DOHH2 (cell line): ENCODE measurements around the gene DNA2.

ENCODE experiments used
- EZH2phosphoT487 ChIP-seq: fragments of 200-600 bp; sonication (generic); IDR thresholded peaks from 2 replicates; pipeline ENCODE4 v1.6.1; 2017; ENCODE audit warnings: borderline replicate concordance, mild to moderate bottlenecking, antibody characterized with exemption, low read length, moderate library complexity, mixed read lengths
- TF ChIP-seq, protein P1 (sequence below): fragments of 200-600 bp; sonication (generic); IDR thresholded peaks from one replicate; pipeline ENCODE4 v1.5.1; 2014; ENCODE audit warnings: antibody characterized with exemption, mild to moderate bottlenecking, low read depth, low read length; ENCODE audit not compliant: poor library complexity, severe bottlenecking

DNA sequence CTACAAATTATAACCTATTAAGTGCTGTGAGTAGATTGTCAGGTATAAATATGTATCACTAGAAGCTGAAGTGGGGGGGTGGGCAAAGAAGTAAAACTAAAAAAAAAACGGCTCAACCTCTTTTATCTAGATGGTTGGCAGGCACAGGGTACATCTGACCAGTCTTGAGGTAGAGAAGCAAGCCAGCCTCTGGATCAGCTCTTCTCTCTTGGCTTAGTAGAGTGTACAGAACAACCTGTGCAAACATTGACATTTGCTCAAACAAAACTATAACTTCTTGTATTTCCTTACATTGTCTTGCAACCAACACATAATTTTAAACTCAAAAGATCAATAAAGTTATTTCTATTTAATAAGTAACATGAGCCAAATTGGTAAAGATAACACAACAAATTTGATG lies 25.6 kb downstream of the DNA2 start:
- TF ChIP-seq, protein P1, sequence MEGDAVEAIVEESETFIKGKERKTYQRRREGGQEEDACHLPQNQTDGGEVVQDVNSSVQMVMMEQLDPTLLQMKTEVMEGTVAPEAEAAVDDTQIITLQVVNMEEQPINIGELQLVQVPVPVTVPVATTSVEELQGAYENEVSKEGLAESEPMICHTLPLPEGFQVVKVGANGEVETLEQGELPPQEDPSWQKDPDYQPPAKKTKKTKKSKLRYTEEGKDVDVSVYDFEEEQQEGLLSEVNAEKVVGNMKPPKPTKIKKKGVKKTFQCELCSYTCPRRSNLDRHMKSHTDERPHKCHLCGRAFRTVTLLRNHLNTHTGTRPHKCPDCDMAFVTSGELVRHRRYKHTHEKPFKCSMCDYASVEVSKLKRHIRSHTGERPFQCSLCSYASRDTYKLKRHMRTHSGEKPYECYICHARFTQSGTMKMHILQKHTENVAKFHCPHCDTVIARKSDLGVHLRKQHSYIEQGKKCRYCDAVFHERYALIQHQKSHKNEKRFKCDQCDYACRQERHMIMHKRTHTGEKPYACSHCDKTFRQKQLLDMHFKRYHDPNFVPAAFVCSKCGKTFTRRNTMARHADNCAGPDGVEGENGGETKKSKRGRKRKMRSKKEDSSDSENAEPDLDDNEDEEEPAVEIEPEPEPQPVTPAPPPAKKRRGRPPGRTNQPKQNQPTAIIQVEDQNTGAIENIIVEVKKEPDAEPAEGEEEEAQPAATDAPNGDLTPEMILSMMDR = no peak
- TF ChIP-seq EZH2phosphoT487 = no peak
